ENCODE data around the gene CENATAC. TPM values are rescaled to one million over a fixed set of nuclear protein-coding genes. Genes with fewer than 3 reads are reported as not detected.
"Not testable (repeated sequence)": the region's sequence is repeated elsewhere in the genome, so short reads cannot be mapped to it uniquely, and the experiment has no call there.

CENATAC gene
- total and polyA plus RNA-seq, 2 donors (not counting 1 experiment from before 2014, with no cell fraction given) = 50.1 to 122 TPM

- Mint-ChIP-seq H3K4me1 (peaks cover 43% of the 10 kb centered on the region), H3K9me3 (ENCODE audit: insufficient read depth) (no peaks in the 10 kb centered on the region), H3K27ac (peak overlapping the region; percentile 65), H3K4me3 (peak overlapping the region; percentile 34), H3K27me3 (no peaks in the 10 kb centered on the region)
- Histone ChIP-seq H3K4me3 (ENCODE audit: control extremely low read depth in 1 of 5, extremely low read depth in 1 of 5, insufficient read depth in 1 of 5, low read depth in 2 of 5, low read length in 4 of 5) (no peak overlapping the region), H3K9ac (ENCODE audit: low read length) (peak overlapping the region; percentile 91), H3K9me3 (ENCODE audit: control extremely low read depth in 1 of 3, control insufficient read depth in 2 of 3, insufficient read depth in 1 of 3, low read length in 2 of 3) (no peaks in the 10 kb centered on the region), H3K4me1 (ENCODE audit: control insufficient read depth in 2 of 2, insufficient read depth in 2 of 2, low read length in 2 of 2) (peaks cover 27 to 34% of the 10 kb centered on the region in 2 donors), H3K27me3 (replicated peaks in 1 of 4; ENCODE audit: control extremely low read depth in 1 of 4, control insufficient read depth in 3 of 4, insufficient read depth in 4 of 4, low read length in 3 of 4) (no peaks in the 10 kb centered on the region), H4K20me1 (ENCODE audit: control insufficient read depth, insufficient read depth, low read length, poor library complexity, severe bottlenecking) (peaks cover 10% of the 10 kb centered on the region), H3K4me2 (replicated peaks; ENCODE audit: low read depth, low read length, poor library complexity, severe bottlenecking) (peak overlapping the region; percentile 77), H3K79me2 (ENCODE audit: control insufficient read depth, insufficient read depth, low read length) (peaks cover 46% of the 10 kb centered on the region), H2AFZ (ENCODE audit: insufficient read depth, low read depth, low read length, poor library complexity, severe bottlenecking) (no peak overlapping the region), H3K27ac (ENCODE audit: low read length in 2 of 2) (peak overlapping the region; percentile 91 to 92), H3K36me3 (replicated peaks in 1 of 2; ENCODE audit: control extremely low read depth in 1 of 2, control insufficient read depth in 1 of 2, extremely low read depth in 1 of 2, insufficient read depth in 2 of 2, low read length in 1 of 2) (peaks cover 0 to 54% of the 10 kb centered on the region in 2 experiments)
- TF ChIP-seq EZH2 (IDR thresholded peaks at IDR 0.05; ENCODE audit: borderline replicate concordance, insufficient read depth, low read depth, low read length, poor library complexity, severe bottlenecking) (no peak), CTCF (IDR thresholded peaks at IDR 0.05) (no peak)
- ATAC-seq (ENCODE audit: low read depth) (no peak), DNase-seq (no peak)
- ChIA-PET POLR2A (interaction anchor here (0.7 to 3.3 kb wide), 2 partner anchors 19 to 88 kb away, joined by 13 to 14 read pairs; partner anchors contain the start of gene CENATAC), CTCF (interaction anchor here (0.5 to 2.0 kb wide), 4 partner anchors 13 to 232 kb away, joined by 3 to 5 read pairs (median 3); no protein-coding TSS in a partner anchor)
- 92% methylated on average over 10 of the region's 14 CpGs for WGBS (ENCODE audit: insufficient coverage)
- intact Hi-C loops (cut with micrococcal nuclease) = loop anchor here (5.0 kb wide), 2 partner anchors 191 to 224 kb away; partner anchors contain the start of genes CBL and DDX6
Measured at GRCh38 chr11:119016216-119017009, 18.5 kb downstream of the CENATAC start.

DNA sequence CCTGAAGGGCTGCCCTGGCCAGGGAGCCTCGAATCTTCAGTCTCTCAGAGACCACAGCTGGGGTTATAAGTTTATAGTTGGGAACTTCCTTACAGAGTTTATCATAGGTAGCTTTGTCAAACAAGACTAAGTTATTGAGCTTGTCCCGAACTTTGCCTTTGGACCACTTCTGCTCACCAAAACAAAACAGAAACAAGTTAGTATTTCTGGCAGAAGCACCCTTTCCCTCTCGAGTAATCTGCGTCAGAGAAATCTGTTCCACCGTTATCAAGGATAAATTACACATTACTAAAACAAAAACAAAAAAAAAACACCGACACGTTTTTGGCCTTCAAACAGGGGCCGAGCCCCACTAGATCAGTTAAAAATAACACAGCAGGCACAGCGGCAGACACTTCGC is 19.4 kb downstream of the CENATAC start:
- not testable (repeated sequence) for H3K9me3 ChIP-seq (ENCODE audit: control extremely low read depth in 1 of 3, control insufficient read depth in 2 of 3, insufficient read depth in 1 of 3, low read length in 2 of 3); H3K27me3 ChIP-seq (replicated peaks in 1 of 4; ENCODE audit: control extremely low read depth in 1 of 4, control insufficient read depth in 3 of 4, insufficient read depth in 4 of 4, low read length in 3 of 4); DNase-seq; H2AFZ ChIP-seq (ENCODE audit: insufficient read depth, low read depth, low read length, poor library complexity, severe bottlenecking); H3K27me3 Mint-ChIP-seq; H3K9me3 Mint-ChIP-seq (ENCODE audit: insufficient read depth); ATAC-seq (ENCODE audit: low read depth)
- peak overlapping the region; percentile 100 for H3K4me3 Mint-ChIP-seq
- H3K36me3 ChIP-seq (replicated peaks in 1 of 2; ENCODE audit: control extremely low read depth in 1 of 2, control insufficient read depth in 1 of 2, extremely low read depth in 1 of 2, insufficient read depth in 2 of 2, low read length in 1 of 2) = peaks cover 2 to 52% of the 10 kb centered on the region in 2 experiments
- H3K4me2 ChIP-seq (replicated peaks; ENCODE audit: low read depth, low read length, poor library complexity, severe bottlenecking) = peak overlapping the region; percentile 77
- peaks cover 27 to 34% of the 10 kb centered on the region in 2 donors for H3K4me1 ChIP-seq (ENCODE audit: control insufficient read depth in 2 of 2, insufficient read depth in 2 of 2, low read length in 2 of 2)
- H3K27ac ChIP-seq (ENCODE audit: low read length in 2 of 2) = peak overlapping the region; percentile 91 to 92
- H3K9ac ChIP-seq (ENCODE audit: low read length) = peak overlapping the region; percentile 91
- 1% methylated on average over 6 of the region's 10 CpGs for WGBS (ENCODE audit: insufficient coverage)
- CTCF ChIA-PET = interaction anchor here (2.0 kb wide), 1 partner anchor 19 kb away, joined by 8 read pairs; the partner anchor contains the start of gene CENATAC
- H3K4me1 Mint-ChIP-seq = peaks cover 46% of the 10 kb centered on the region
- peak overlapping the region; percentile 100 for H3K27ac Mint-ChIP-seq
- POLR2A ChIA-PET = interaction anchor here (0.7 to 3.3 kb wide), 2 partner anchors 20 to 87 kb away, joined by 3 to 14 read pairs; partner anchors contain the start of gene CENATAC
- H3K79me2 ChIP-seq (ENCODE audit: control insufficient read depth, insufficient read depth, low read length) = peaks cover 56% of the 10 kb centered on the region
- peaks cover 10% of the 10 kb centered on the region for H4K20me1 ChIP-seq (ENCODE audit: control insufficient read depth, insufficient read depth, low read length, poor library complexity, severe bottlenecking)
- intact Hi-C loops (cut with micrococcal nuclease) = loop anchor here (5.0 kb wide), 2 partner anchors 190 to 225 kb away; partner anchors contain the start of genes CBL and DDX6
- H3K4me3 ChIP-seq (ENCODE audit: control extremely low read depth in 1 of 5, extremely low read depth in 1 of 5, insufficient read depth in 1 of 5, low read depth in 2 of 5, low read length in 4 of 5) = peak overlapping the region; percentile 85 to 98 (median 93)

All from B cell (primary cell).